ENCODE data around the gene CPZ.

The CPZ gene

DNA sequence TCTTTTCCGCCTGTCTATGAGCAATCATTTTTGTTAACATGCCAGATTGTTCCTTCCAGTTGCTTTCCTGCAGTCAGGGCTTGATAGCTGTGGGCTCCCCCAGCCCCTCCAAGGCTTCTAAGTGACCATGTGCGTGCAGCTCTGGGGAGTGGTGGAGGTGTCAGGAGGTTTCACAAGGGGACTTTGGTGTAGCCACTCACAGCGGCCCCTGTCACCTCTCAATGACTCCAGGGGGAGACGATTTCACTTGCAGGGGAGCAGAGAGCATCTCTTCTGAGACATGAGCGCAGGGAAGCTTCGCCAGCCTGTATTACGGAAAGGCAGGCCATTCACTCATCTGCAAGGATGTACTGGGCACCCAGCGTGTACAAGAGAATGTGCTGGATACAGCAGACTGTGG is 15.5 kb upstream of the CPZ start:
- H3K27ac ChIP-seq (ENCODE audit: low read length) = no peak overlapping the region
- H3K36me3 ChIP-seq (replicated peaks; ENCODE audit: insufficient read depth, low read length) = no peaks in the 10 kb centered on the region
- H3K4me3 ChIP-seq (ENCODE audit: low read length) = no peak overlapping the region
- H3K4me1 ChIP-seq (ENCODE audit: low read length) = no peaks in the 10 kb centered on the region
- H3K9ac ChIP-seq (ENCODE audit: low read length) = no peak overlapping the region
- H3K4me2 ChIP-seq (ENCODE audit: low read depth, low read length) = no peak overlapping the region
- H4K20me1 ChIP-seq (ENCODE audit: insufficient read depth, low read length) = no peaks in the 10 kb centered on the region
- H3K9me2 ChIP-seq (replicated peaks; ENCODE audit: insufficient read depth, low read length) = no peaks in the 10 kb centered on the region
- H3K9me3 ChIP-seq (replicated peaks; ENCODE audit: insufficient read depth, low read length) = no peaks in the 10 kb centered on the region
- TF ChIP-seq EZH2phosphoT487 (IDR thresholded peaks at IDR 0.05; ENCODE audit: low read length) (no peak), EZH2 (optimal IDR thresholded peaks at IDR 0.05; ENCODE audit: low read depth, low read length) (no peak)
- TF ChIP-seq, protein P1, sequence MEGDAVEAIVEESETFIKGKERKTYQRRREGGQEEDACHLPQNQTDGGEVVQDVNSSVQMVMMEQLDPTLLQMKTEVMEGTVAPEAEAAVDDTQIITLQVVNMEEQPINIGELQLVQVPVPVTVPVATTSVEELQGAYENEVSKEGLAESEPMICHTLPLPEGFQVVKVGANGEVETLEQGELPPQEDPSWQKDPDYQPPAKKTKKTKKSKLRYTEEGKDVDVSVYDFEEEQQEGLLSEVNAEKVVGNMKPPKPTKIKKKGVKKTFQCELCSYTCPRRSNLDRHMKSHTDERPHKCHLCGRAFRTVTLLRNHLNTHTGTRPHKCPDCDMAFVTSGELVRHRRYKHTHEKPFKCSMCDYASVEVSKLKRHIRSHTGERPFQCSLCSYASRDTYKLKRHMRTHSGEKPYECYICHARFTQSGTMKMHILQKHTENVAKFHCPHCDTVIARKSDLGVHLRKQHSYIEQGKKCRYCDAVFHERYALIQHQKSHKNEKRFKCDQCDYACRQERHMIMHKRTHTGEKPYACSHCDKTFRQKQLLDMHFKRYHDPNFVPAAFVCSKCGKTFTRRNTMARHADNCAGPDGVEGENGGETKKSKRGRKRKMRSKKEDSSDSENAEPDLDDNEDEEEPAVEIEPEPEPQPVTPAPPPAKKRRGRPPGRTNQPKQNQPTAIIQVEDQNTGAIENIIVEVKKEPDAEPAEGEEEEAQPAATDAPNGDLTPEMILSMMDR (IDR thresholded peaks at IDR 0.05; ENCODE audit: low read length) = no peak
- peaks cover 65% of the 10 kb centered on the region for H3K27me3 ChIP-seq (replicated peaks; ENCODE audit: insufficient read depth, low read length)
- H2AFZ ChIP-seq (ENCODE audit: low read length) = no peak overlapping the region
- no peaks in the 10 kb centered on the region for H3F3A ChIP-seq (ENCODE audit: insufficient read depth, low read length)
- no peaks in the 10 kb centered on the region for H3K79me2 ChIP-seq (ENCODE audit: low read length)
- no peak for DNase-seq

DNA sequence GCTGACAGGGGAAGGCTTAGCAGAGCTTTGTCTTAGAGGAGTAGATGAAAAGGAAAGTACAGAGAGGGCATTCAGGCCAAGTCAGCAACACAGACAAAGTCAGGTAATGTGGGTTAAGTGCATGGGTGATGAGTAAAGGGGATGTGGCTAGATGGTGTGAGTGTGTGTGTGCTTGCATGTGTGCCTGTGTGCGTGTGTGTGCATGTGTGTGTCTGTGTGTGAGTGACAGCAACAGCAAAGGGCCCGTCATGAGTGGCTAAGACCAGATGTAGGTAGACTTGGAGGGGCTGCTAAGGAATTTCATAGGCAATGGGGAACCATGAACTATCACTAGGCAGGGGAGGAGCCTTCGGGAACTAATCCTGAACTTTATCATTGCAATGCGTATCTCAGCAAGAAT is 14.6 kb upstream of the CPZ start:
- Histone ChIP-seq H2AFZ (ENCODE audit: low read length) (no peak overlapping the region), H3K9me2 (replicated peaks; ENCODE audit: insufficient read depth, low read length) (no peaks in the 10 kb centered on the region)

DNA sequence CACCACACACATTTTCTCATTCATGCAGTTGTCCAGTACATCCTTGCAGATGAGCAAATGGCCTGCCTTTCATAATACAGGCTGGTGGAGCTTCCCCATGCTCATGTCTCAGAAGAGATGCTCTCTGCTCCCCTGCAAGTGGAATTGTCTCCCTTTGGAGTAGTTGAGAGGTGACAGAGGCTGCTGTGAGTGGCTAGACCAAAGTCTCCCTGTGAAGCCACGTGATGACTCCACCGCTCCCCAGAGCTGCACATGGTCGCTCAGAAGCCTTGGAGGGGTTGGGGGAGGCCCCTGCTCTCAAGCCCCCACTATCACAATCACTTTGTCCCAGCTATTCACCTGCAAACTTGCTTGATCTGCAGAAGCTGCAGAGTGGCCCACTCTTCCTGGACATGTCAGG is 13.8 kb upstream of the CPZ start:
- Histone ChIP-seq H3K27ac (ENCODE audit: low read length) (no peak overlapping the region), H3K4me2 (ENCODE audit: low read depth, low read length) (no peak overlapping the region), H3K4me1 (ENCODE audit: low read length) (no peaks in the 10 kb centered on the region), H3K9me3 (replicated peaks; ENCODE audit: insufficient read depth, low read length) (no peaks in the 10 kb centered on the region), H3K36me3 (replicated peaks; ENCODE audit: insufficient read depth, low read length) (no peaks in the 10 kb centered on the region), H3K79me2 (ENCODE audit: low read length) (no peaks in the 10 kb centered on the region), H3K4me3 (ENCODE audit: low read length) (no peak overlapping the region), H2AFZ (ENCODE audit: low read length) (no peak overlapping the region), H4K20me1 (ENCODE audit: insufficient read depth, low read length) (no peaks in the 10 kb centered on the region), H3K27me3 (replicated peaks; ENCODE audit: insufficient read depth, low read length) (peaks cover 62% of the 10 kb centered on the region), H3K9me2 (replicated peaks; ENCODE audit: insufficient read depth, low read length) (no peaks in the 10 kb centered on the region), H3K9ac (ENCODE audit: low read length) (no peak overlapping the region), H3F3A (ENCODE audit: insufficient read depth, low read length) (no peaks in the 10 kb centered on the region)
- TF ChIP-seq EZH2phosphoT487 (IDR thresholded peaks at IDR 0.05; ENCODE audit: low read length) (no peak), EZH2 (optimal IDR thresholded peaks at IDR 0.05; ENCODE audit: low read depth, low read length) (no peak)
- TF ChIP-seq, protein P1 (IDR thresholded peaks at IDR 0.05; ENCODE audit: low read length) = no peak
- no peak for DNase-seq

More for the DNA sequence above, 14.6 kb upstream of the CPZ start:
- Histone ChIP-seq H3K36me3 (replicated peaks; ENCODE audit: insufficient read depth, low read length) (no peaks in the 10 kb centered on the region), H3K9me3 (replicated peaks; ENCODE audit: insufficient read depth, low read length) (no peaks in the 10 kb centered on the region), H3K9ac (ENCODE audit: low read length) (no peak overlapping the region), H3K4me3 (ENCODE audit: low read length) (no peak overlapping the region), H3K27me3 (replicated peaks; ENCODE audit: insufficient read depth, low read length) (peaks cover 65% of the 10 kb centered on the region), H3K79me2 (ENCODE audit: low read length) (no peaks in the 10 kb centered on the region), H3K27ac (ENCODE audit: low read length) (no peak overlapping the region), H3F3A (ENCODE audit: insufficient read depth, low read length) (no peaks in the 10 kb centered on the region), H3K4me1 (ENCODE audit: low read length) (no peaks in the 10 kb centered on the region), H4K20me1 (ENCODE audit: insufficient read depth, low read length) (no peaks in the 10 kb centered on the region), H3K4me2 (ENCODE audit: low read depth, low read length) (no peak overlapping the region)
- TF ChIP-seq, protein P1 (IDR thresholded peaks at IDR 0.05; ENCODE audit: low read length) = no peak
- TF ChIP-seq EZH2 (optimal IDR thresholded peaks at IDR 0.05; ENCODE audit: low read depth, low read length) = no peak
- no peak for TF ChIP-seq EZH2phosphoT487 (IDR thresholded peaks at IDR 0.05; ENCODE audit: low read length)
- DNase-seq = no peak
